Uterus (tissue), 2 donors: ENCODE measurements around the gene ARHGAP15.

Source experiments
- CTCF ChIP-seq, 4 experiments: fragments of 200-600 bp in 2 of 4; fragments of 450-650 bp in 2 of 4; sonication (generic) in 2 of 4; IDR thresholded peaks; one replicate each; pipeline ENCODE4 v1.5.1; 2016 to 2019; ENCODE audit warnings: antibody characterized with exemption in 4 of 4, mild to moderate bottlenecking in 2 of 4, moderate library complexity in 1 of 4
- POLR2A ChIP-seq, 2 donors: fragments of 450-650 bp; IDR thresholded peaks; one replicate each; pipeline ENCODE4 v1.6.1; 2016; ENCODE audit warnings: antibody characterized with exemption in 2 of 2, mild to moderate bottlenecking in 1 of 2, moderate library complexity in 1 of 2

GRCh38 chr2:143219266-143219665 lies 90.0 kb downstream of the ARHGAP15 start:
- TF ChIP-seq POLR2A (IDR thresholded peaks at IDR 0.05) (no peak), CTCF (IDR thresholded peaks at IDR 0.05) (no peak)
